GM20431 (cell line): ENCODE results near the gene HGS.

Experiments used
- in situ Hi-C: fragments of 300-500 bp; cut with MseI, MboI; formaldehyde crosslinking; loops from one replicate; pipeline ENCODE4 v1.15.0; 2020; ENCODE audit warnings: low sequenced_read_pairs; ENCODE audit not compliant: unreplicated experiment

Gene HGS

DNA sequence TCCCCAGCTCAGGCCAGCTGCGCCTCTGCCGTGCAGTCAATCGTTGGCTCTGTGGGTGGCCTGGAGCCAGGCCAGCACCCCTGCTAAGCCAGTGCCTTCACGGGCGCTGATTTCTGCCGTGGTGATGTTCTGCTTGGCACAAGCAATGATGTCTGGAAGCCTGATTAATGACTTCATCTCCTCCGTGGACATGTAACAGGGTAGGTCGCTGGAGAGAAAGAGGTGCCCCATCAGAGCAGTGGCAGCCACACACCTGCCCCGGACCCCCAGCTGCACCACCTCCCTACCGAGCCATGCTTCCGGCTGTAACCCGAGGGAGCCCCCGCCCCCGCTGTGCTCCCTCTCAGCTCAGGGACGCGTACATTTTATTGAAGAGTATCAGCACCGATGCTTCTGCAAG is 2.1 kb upstream of the HGS start:
- in situ Hi-C loops, result no loop called here

DNA sequence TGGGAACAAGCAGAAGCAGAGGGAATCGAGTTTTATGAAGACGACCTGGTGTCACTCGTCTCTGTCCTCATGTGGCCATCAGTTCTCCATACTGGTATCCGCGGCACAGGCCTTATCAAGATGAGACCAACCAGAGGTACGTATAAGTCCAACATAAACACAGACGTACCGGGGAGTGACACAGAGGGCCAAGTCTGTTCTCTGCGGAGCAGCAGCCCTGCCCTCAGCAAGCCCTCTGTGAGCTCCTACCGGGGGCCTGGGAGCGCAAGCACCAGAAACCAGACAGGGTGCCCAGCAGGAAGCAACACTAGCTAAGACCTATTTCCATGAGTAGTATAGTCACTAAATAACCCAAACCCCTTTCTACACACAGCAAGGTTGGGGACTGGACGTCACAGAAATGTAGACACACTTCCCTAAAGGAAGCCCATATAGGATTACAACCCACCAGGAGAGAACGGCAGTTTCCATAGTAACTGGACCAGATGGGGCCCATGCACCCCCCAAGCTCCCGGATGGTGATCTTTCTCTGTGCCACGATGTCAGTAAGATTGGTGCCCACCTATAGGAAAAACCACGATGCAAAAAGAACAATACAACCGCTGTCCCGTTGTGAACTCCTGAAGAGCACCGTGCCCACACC is 1.1 kb upstream of the HGS start:
- in situ Hi-C loops, result no loop called here

DNA sequence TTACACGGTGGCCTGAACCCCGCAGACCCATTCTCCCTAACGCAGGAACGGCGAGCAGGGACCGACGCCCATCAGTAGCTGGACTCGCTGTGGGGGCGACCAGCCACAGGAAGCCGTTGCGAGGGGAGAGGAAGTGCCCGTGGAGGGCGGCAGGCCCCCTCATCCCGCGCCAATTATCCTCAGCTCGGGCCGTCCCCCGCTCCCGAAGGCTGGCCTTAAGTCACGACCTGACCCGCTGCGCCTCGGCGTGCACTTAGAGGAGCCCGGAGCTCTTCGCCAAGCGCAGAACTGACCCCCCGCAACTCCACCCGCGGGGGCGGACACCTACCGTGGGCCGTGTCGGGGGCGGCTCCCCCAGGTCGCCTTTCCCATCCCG is 615 bp upstream of the HGS start:
- in situ Hi-C loops, result no loop called here

DNA sequence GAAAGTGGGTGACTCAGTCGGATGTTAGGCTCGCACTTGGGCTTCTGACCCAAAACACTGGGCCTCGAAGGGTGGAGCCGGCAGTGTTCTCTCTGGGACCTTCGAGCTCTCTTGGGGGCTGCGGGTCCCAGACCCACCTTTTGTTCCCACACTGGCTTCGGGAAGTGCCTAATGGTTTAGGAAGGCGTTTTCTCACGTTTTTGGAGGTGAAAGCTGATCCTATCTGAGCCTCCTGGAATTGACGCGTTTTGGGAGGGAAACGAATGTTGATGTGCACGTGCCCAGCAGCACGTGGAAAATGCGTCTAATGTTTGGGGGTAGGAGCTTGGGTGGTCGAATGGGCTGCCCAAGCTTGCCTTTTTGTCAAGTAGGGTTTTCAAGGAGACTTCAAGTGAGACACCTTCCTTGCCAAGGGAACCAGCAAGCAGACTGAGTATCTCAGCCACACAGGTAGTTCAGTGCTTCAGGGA is 666 bp downstream of the HGS start:
- in situ Hi-C loops, result no loop called here

DNA sequence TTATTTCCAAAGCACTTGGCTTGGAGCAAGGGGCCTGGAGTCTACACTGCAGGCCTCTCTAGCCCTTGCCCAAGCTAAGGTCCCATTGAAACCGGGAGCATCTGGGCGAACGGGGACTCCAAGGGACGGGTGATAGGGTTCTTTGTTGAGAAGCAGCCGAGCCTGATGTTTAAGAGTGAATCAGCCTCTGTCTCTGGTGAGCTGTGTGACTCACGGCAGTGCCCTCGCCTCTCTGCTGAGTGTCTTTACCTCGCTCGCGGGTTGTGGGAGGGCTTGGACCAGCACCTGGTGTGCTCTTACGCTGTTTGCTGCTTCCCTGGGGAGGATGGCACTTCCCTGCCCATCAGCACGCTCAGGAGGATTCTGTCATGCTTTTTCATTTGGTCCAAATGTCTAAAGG is 1.3 kb downstream of the HGS start:
- in situ Hi-C loops, result no loop called here

DNA sequence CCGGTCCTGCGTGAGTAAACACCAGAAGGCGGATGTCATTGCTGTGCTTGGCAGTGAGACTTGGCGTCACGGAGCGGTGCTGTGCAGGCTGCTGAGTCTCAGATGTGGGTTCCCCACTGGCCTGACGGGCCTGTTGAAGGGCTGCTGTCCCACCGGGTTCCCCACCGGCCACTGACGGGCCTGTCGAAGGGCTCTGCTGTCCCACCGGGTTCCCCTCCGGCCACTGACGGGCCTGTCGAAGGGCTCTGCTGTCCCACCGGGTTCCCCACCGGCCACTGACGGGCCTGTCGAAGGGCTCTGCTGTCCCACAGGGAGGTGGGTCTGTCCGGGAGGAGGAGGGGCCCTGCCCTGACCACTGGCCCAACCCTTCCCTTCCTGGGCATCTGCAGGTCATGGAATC is 2.8 kb downstream of the HGS start:
- in situ Hi-C loops, result no loop called here

DNA sequence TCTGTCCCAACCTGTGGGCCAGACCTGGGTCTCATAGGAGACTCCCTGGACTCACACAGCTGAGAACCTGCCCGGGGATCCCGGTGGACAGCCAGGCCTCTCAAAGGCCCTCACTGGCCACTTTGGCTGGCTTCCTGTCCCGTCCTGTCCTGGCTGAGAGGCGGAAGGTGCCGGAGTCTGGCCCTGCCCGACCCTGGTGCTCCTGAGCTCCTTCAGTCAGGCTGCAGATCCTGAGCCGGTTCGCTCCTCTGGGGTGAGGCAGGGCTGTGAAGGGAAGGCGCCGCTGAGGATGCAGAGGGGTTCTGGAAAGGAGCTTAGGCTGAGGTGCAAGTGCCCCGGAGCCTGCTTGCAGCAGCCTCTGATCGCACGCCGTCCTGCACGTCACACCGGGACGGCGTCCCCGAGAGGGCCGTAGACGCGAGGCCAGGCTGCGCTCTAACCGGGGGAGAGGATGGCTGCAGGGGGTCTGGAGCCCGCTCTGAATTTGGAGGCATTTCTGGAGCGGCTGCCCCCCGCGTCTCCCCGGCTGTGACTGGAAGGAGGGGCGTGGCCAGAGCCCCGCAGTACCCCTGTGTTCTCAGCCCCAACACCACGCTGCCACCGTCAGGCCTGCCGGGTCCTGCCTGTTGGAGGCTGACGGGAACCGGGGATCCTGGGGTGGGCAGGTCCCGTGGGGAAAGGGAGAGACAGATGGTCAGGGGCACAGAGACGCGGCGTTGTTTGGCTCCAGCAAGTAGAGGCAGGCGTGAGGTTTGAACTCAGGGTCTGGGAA is 4.1 kb downstream of the HGS start:
- in situ Hi-C loops, result no loop called here

DNA sequence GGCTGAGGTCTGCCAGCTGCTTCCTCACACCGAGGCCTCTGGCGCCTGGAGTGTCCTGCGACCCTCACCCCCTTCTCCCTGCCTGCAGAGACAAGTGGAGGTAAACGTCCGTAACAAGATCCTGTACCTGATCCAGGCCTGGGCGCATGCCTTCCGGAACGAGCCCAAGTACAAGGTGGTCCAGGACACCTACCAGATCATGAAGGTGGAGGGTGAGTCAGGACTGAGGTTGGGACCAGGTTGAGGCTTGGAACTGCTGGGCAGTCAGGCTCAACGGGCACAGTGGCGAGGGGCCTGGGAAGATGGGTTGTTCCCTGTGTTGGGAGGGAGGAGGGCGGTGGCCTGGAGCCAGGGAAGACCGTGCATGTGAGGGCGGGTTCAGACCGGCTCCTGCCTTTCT is 4.8 kb downstream of the HGS start:
- in situ Hi-C loops, result no loop called here

DNA sequence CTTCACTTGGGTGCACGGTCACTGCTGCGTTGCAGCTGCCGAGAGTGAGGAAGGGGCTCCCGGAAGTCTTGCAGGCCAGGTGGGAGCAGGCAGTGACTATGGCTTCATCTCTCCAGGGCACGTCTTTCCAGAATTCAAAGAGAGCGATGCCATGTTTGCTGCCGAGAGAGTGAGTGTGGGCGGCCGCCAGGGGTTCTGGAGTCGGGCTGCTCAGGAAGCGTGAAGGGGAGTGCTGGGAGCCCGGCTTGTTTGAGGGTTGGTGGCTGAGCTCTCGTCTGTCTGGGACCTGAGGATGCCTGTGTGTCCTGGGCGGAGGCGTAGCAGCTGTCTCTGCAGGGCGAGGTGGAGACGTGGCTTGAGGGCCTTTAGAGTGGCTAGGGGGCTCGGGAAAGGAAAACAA is 6.3 kb downstream of the HGS start:
- in situ Hi-C loops, result no loop called here

DNA sequence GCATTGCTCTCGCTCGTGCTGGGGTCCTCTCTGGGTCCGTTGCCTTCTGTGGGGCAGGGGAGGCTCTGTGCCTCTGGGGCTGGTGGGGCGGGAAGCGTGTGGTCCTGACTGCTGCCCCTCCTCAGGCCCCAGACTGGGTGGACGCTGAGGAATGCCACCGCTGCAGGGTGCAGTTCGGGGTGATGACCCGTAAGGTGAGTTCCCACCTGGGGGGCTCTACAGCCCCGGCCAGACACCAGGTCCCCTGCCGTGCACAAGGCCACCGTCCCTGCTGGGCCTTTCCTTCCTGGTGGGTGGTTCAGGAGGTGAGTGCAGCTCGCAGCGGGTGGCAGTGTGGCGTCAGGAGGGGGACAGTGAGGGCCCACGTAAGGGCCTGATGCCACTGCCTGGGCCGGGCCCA is 6.7 kb downstream of the HGS start:
- in situ Hi-C loops, result no loop called here

DNA sequence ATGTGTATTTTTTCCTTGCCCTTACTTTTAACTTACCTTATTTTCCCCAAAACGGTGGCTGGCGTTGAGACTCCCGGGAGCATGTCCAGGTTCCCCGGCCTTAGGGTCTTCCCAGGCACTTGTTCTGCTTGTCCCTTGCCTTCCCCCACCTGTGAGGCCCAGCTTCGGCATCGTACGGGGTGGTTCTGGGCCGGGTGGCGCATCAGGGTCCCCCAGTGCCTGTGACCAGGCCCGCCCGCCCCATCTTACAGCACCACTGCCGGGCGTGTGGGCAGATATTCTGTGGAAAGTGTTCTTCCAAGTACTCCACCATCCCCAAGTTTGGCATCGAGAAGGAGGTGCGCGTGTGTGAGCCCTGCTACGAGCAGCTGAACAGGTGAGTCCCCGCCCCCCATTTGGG is 7.4 kb downstream of the HGS start:
- in situ Hi-C loops, result no loop called here

DNA sequence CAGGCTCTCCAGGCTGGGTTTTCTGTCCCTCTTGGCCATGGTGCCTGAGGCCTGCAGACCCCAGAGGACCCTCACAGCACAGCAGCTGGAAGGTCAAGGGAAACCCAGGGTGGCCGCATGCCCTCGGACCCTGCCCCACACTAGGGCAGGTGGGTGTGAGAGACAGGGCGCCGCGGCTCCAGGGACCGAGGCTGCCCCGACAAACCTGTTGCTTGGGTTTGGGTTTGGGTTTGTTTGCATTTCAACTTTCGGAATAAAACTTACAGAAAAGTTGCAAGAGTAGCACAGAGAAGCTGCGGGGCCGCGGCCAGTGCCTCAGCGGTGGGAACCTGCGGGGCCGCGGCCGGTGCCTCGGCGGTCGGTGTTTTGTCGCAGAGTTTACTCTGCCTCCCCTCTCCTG is 7.8 kb downstream of the HGS start:
- in situ Hi-C loops, result no loop called here

DNA sequence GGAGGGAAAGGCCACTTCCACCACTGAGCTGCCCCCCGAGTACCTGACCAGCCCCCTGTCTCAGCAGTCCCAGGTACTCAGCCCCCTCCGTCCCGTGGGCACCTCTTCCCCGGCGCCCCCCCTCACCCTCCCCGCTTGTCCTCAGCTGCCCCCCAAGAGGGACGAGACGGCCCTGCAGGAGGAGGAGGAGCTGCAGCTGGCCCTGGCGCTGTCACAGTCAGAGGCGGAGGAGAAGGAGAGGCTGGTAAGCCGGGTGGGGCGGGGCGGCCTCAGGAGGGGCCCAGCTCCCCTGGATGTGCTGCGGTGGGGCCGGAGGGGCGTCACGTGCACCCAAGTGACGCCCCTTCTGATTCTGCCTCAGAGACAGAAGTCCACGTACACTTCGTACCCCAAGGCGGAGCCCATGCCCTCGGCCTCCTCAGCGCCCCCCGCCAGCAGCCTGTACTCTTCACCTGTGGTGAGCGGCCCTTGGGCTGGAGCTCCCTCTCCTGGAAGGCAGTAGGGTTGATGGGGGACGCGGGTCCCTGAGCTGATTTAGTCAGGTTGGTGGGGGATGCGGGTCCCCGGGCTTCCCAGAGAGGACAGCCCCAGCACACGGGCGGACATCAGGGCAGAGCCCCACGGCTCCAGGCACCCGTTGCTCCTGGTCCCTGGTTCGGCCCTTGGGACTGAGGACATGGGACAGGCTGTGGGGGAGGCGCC is 9.8 kb downstream of the HGS start:
- in situ Hi-C loops, result no loop called here

DNA sequence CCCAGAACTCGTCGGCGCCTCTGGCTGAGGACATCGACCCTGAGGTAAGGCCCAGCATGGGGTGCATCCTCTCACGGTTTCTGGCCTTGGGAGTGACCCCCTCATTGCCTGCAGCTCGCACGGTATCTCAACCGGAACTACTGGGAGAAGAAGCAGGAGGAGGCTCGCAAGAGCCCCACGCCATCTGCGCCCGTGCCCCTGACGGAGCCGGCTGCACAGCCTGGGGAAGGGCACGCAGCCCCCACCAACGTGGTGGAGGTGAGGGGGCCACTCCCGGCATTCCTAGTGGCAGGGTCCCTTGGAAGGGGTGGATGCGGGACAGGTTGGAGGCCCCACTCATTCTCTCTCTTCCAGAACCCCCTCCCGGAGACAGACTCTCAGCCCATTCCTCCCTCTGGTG is 11.0 kb downstream of the HGS start:
- in situ Hi-C loops, result no loop called here

DNA sequence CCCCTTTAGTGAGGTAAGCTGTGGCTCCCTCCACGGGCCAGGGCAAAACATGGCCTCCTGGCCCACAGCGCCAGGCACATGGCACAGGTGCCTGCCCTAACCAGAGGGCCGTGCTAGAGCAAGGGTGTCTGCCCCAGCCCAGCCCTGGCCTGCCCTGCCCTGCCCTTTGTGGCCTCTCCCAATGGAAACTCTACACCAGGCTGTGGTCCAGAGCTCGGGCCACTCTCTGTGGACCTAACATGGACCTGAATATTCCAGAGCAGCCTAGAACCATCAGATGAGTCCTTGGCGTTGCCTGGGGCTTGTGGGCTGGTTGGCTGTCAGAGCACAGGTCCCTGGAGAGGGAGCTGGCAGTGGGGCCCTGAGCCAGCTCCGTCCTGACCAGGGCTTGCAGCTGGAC is 11.4 kb downstream of the HGS start:
- in situ Hi-C loops, result no loop called here

DNA sequence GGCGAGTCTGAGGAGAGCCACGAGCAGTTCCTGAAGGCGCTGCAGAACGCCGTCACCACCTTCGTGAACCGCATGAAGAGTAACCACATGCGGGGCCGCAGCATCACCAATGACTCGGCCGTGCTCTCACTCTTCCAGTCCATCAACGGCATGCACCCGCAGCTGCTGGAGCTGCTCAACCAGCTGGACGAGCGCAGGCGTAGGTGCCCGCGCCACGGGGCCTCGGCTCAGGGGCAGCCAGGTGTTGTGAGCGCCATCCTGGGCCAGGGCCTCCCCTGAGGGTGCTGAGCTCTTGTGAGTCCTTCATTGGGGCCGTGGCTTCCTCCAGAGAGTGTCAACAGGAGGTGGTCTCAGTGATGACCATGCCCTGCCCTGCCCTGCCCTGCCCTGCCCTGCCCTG is 12.0 kb downstream of the HGS start:
- in situ Hi-C loops, result no loop called here

DNA sequence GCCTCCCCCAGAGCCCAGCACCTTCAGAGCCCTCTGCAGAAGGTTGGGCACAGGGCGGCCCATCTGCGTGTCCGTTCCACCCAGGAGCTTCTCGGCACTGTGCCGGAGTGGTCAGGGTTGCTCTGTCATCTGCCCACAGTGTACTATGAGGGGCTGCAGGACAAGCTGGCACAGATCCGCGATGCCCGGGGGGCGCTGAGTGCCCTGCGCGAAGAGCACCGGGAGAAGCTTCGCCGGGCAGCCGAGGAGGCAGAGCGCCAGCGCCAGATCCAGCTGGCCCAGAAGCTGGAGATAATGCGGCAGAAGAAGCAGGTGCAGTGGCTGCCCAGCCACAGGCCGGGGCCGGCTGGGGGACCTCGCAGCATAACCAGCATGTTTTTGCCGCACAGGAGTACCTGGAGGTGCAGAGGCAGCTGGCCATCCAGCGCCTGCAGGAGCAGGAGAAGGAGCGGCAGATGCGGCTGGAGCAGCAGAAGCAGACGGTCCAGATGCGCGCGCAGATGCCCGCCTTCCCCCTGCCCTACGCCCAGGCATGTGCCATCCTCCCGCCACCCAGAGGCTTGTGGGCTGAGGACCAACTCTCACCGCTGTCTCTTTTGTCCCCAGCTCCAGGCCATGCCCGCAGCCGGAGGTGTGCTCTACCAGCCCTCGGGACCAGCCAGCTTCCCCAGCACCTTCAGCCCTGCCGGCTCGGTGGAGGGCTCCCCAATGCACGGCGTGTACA is 12.6 kb downstream of the HGS start:
- in situ Hi-C loops, result no loop called here

DNA sequence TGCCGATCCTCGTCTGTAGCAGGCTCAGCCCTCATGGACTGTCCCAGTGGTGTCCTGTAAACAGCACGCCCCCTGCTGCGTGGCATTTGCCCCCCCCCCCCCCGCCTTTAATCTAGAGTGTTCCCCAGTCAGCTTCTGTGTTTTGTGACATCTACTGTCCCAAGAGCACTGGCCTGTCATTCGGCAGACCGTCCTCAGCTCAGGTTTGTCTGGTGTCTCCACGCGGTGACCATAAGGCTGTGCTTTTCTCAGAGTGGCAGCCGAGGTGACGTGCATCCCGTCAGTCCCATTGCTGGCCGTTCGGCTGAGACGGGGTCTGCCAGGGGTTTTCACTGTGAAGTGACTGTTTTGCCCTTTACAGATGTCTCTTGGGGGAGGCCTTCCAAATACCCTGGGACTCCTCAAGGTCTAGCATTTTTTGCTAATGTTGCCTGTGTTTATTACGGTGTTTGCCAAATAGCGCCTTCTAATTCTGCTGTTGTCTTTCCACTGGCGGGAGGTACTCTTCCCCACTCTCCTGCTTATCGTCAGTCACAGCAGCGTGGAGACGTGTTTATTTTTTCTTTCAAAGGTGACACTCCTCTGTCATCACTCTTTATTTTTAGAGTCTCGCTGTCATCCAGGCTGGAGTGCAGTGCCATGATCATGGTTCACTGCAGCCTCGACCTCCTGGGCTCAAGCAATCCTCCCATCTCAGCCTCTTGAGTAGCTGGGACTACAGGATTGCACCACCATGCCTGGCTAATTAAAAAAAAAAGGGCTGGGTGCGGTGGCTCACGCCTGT is 13.6 kb downstream of the HGS start:
- in situ Hi-C loops, result no loop called here

DNA sequence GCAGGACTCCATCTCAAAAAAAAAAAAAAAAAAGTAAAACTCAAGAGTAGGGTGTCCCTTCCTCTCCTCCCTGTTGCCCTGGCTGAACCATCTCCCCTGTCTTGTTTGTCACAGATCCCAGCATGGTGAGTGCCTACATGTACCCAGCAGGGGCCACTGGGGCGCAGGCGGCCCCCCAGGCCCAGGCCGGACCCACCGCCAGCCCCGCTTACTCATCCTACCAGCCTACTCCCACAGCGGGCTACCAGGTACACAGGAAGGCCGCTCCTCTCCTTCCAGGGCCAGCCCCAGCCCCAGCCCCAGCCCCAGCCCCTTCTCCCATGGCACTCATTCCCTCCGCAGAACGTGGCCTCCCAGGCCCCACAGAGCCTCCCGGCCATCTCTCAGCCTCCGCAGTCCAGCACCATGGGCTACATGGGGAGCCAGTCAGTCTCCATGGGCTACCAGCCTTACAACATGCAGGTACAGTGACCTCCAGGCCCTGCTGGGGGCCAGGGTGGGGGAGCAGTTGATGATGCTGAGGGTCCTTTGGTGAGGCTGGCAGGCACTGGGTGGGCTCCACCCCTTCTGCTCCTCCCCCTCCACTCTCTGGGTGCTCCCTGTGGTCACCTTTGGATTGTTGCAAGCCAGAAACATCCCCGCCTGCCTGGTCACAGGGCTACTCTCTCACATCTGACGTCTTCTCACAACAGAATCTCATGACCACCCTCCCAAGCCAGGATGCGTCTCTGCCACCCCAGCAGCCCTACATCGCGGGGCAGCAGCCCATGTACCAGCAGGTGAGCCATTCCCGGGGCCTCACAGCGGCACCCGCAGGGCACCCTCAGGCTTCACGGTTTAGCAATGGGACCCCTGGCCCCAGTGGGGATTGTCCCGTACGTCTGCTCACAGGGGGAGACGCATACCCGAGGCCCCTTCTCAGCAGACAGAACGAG is 16.8 kb downstream of the HGS start:
- in situ Hi-C loops, result no loop called here
